HFFc6 (cell line): ENCODE results near the gene LYST. TPM values are rescaled to one million over a fixed set of nuclear protein-coding genes. Genes with fewer than 3 reads are reported as not detected.
"Not testable (repeated sequence)": the region's sequence is repeated elsewhere in the genome, so short reads cannot be mapped to it uniquely, and the experiment has no call there.

Experiments used
- DNase-seq: peaks from one replicate; pipeline ENCODE4 v3.0.0-alpha.2; 2018
- H3K27ac Mint-ChIP-seq: 2 replicates; pipeline ENCODE4 v1.8.0; 2020; ENCODE audit warnings: mild to moderate bottlenecking, mixed read lengths
- H3K27me3 Mint-ChIP-seq: 2 replicates; pipeline ENCODE4 v1.8.0; 2021; ENCODE audit warnings: mild to moderate bottlenecking, moderate library complexity, mixed read lengths; ENCODE audit not compliant: insufficient read depth
- H3K36me3 Mint-ChIP-seq: 2 replicates; pipeline ENCODE4 v1.8.0; 2021; ENCODE audit warnings: low read depth, mixed read lengths
- H3K4me1 Mint-ChIP-seq: 2 replicates; pipeline ENCODE4 v1.8.0; 2020; ENCODE audit warnings: low read depth, mixed read lengths
- H3K4me3 Mint-ChIP-seq: 2 replicates; pipeline ENCODE4 v1.8.0; 2020; ENCODE audit warnings: mild to moderate bottlenecking, moderate library complexity, mixed read lengths
- H3K9me3 Mint-ChIP-seq: 2 replicates; pipeline ENCODE4 v1.8.0; 2020; ENCODE audit warnings: mild to moderate bottlenecking, mixed read lengths
- total RNA-seq, 6 experiments: library from RNA; stranded (reverse); fragmentation: NEBNext Ultra II Directional; extraction: Animal tissue kit (Norgen Biotek cat#: 25700); gene quantifications; 2 replicates in 1 of 6; 3 replicates in 5 of 6; pipeline ENCODE4 v1.2.3, GENCODE V29; 2021
- TF ChIP-seq, protein P1 (sequence below): fragments of 200-600 bp; sonication (generic); IDR thresholded peaks from 2 replicates; pipeline ENCODE4 v1.5.0; 2021; ENCODE audit warnings: antibody characterized with exemption, mild to moderate bottlenecking

Gene LYST
- total RNA-seq, 6 experiments from 2014 or later: 13.2 to 18.9 (median 15.4) TPM

DNA sequence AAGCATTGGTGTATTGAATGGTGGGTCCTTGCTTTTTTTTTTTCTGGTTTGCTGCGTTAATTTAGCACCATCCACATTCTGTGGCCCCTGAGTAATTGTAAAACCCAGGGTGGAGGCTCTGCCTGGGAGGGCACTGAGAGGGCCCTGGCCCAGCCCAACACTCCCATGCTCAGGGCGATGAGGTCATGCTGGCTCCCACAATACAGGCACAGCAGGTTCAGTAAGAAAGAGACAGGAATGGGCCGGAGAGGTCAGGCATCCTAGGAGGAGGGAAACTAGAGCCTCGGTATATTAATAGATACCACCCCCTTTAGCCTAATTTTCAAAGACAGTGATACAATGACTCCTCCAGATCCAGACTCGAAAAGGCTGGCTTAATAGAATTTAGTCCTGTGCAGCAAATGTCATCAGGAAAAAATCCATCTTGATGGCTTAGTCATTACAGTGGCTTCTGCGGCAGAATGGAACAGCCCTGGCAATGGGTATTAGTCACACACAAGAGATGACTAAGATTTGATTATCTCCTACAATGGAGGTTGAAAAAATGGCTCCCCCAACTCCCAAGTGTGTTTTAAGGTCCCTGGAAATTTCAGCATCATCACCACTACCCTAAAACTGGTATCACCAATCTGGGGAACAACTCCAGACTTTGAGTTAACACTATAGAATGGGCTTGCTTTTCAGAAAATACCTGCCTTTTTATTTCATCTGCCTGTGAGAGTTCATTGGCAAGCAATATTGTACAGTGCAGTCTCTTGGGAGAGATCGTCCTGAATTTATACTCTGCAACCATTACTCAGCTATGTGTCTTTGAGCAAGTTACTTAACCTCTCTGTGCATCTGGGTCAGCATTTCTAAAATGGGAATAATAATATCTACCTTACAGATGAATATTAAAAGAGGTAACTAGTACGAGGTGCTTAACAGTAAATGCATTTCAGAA lies 43.9 kb upstream of the LYST start:
- H3K4me3 Mint-ChIP-seq: peak overlapping the region; percentile 80
- peaks cover 4% of the 10 kb centered on the region; the same call in 1 of the 2 replicates for H3K27me3 Mint-ChIP-seq
- peaks cover 79% of the 10 kb centered on the region for H3K4me1 Mint-ChIP-seq
- H3K27ac Mint-ChIP-seq: peak overlapping the region; percentile 79
- peak; percentile 99 for DNase-seq
- TF ChIP-seq, protein P1, sequence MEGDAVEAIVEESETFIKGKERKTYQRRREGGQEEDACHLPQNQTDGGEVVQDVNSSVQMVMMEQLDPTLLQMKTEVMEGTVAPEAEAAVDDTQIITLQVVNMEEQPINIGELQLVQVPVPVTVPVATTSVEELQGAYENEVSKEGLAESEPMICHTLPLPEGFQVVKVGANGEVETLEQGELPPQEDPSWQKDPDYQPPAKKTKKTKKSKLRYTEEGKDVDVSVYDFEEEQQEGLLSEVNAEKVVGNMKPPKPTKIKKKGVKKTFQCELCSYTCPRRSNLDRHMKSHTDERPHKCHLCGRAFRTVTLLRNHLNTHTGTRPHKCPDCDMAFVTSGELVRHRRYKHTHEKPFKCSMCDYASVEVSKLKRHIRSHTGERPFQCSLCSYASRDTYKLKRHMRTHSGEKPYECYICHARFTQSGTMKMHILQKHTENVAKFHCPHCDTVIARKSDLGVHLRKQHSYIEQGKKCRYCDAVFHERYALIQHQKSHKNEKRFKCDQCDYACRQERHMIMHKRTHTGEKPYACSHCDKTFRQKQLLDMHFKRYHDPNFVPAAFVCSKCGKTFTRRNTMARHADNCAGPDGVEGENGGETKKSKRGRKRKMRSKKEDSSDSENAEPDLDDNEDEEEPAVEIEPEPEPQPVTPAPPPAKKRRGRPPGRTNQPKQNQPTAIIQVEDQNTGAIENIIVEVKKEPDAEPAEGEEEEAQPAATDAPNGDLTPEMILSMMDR: no peak
- H3K36me3 Mint-ChIP-seq: no peaks in the 10 kb centered on the region
- H3K9me3 Mint-ChIP-seq: no peaks in the 10 kb centered on the region

DNA sequence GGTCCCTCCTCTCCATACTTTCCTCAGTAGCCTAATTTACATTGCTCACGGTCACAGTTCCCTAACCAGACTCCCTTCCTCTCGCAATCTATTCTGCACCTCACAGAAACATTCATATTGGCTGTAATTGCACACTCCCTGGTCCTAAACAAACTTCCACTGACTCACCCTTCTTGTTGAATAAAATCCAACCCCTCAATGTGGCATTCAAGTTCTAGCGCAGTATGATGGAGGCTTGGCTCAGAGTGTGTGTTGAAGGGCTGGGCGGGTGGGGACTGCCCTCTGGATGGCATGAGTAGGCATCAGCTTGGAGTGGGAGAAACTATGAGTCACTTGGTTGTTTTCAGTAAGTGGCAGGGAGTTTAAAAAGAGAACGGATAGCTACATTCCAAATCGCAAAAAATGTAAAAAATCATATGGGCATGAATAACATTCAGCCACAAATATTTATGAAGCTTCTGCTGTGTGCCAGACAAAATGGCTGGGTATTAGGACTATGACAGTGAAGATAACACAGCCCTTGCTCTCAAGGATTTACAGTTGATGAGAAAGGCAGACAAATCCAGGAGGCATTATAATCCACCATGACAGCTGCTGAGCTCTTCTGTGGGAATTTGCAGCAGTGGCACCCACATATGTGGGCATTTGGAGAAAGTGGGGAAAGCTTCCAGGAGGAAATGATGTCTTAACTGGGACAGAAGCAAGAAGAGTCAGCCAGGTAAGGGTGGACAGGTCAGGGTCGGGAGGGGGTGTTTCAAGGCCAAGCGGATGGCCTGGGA lies 42.2 kb upstream of the LYST start:
- Mint-ChIP-seq H3K36me3 (no peaks in the 10 kb centered on the region), H3K4me3 (peak overlapping the region; percentile 80), H3K9me3 (no peaks in the 10 kb centered on the region), H3K4me1 (peaks cover 66% of the 10 kb centered on the region), H3K27ac (peak overlapping the region; percentile 79), H3K27me3 (peaks cover 4% of the 10 kb centered on the region; the same call in 1 of the 2 replicates)
- peak; percentile 86 for DNase-seq
- TF ChIP-seq, protein P1: no peak

DNA sequence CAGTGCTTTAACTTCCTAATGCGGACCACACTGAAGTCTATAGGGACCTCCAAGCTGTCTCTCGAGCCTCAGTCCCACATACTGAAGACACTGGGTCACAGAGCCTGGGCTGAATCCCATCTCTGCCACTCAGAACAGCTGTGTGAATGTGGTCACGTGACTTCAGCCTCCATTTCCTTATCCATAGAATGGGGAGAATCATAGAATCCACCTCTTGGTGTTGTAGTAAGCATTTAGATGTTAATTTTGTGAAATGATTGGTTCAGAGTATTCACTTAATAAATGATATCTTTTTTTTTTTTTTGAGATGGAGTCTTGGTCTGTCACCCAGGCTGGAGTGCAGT lies 41.2 kb upstream of the LYST start:
- Mint-ChIP-seq H3K4me1 (peaks cover 65% of the 10 kb centered on the region), H3K4me3 (no peak overlapping the region), H3K9me3 (no peaks in the 10 kb centered on the region), H3K27me3 (peaks cover 4% of the 10 kb centered on the region; the same call in 1 of the 2 replicates), H3K27ac (no peak overlapping the region), H3K36me3 (no peaks in the 10 kb centered on the region)
- no peak for DNase-seq
- TF ChIP-seq, protein P1: no peak

- Mint-ChIP-seq H3K27me3 (peaks cover 4% of the 10 kb centered on the region; the same call in 1 of the 2 replicates), H3K4me1 (peaks cover 66% of the 10 kb centered on the region), H3K9me3 (no peaks in the 10 kb centered on the region), H3K27ac (no peak overlapping the region), H3K36me3 (no peaks in the 10 kb centered on the region), H3K4me3 (no peak overlapping the region; the same call in 1 of the 2 replicates)
- DNase-seq: no peak
- TF ChIP-seq, protein P1: no peak
These were observed 40.6 kb upstream of the LYST start for GRCh38 chr1:235907187-235907896.

- Mint-ChIP-seq H3K36me3 (no peaks in the 10 kb centered on the region), H3K27ac (no peak overlapping the region), H3K4me1 (peaks cover 66% of the 10 kb centered on the region), H3K9me3 (no peaks in the 10 kb centered on the region), H3K4me3 (no peak overlapping the region), H3K27me3 (peaks cover 4% of the 10 kb centered on the region; the same call in 1 of the 2 replicates)
- TF ChIP-seq, protein P1: no peak
- DNase-seq: no peak
These were observed 39.7 kb upstream of the LYST start for GRCh38 chr1:235906436-235906835.

- H3K27me3 Mint-ChIP-seq, H3K36me3 Mint-ChIP-seq, H3K4me3 Mint-ChIP-seq, H3K9me3 Mint-ChIP-seq, H3K27ac Mint-ChIP-seq, DNase-seq: not testable (repeated sequence)
- H3K4me1 Mint-ChIP-seq: peaks cover 56% of the 10 kb centered on the region
These were observed 37.1 kb upstream of the LYST start for GRCh38 chr1:235903809-235904208.
